ENCODE data around the gene LRRTM1.

DNA sequence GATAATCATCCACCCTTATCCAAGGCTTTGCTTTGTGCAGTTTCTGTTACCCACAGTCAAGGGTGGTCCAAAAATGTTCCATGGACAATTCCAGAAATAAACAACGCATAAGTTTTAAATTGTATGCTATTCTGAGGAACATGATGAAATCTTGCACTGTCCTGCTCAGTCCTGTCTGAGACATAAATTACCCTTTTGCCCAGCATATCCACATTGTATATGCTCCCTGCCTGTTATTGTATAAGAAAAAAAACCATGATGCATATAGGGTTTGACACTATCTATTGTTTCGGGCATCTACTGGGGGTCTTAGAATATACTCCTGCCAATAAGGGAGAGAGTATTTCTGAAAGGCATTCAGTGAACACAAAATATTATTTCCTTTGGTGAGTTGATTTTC lies 24.0 kb downstream of the LRRTM1 start:
- TF ChIP-seq, protein P1, sequence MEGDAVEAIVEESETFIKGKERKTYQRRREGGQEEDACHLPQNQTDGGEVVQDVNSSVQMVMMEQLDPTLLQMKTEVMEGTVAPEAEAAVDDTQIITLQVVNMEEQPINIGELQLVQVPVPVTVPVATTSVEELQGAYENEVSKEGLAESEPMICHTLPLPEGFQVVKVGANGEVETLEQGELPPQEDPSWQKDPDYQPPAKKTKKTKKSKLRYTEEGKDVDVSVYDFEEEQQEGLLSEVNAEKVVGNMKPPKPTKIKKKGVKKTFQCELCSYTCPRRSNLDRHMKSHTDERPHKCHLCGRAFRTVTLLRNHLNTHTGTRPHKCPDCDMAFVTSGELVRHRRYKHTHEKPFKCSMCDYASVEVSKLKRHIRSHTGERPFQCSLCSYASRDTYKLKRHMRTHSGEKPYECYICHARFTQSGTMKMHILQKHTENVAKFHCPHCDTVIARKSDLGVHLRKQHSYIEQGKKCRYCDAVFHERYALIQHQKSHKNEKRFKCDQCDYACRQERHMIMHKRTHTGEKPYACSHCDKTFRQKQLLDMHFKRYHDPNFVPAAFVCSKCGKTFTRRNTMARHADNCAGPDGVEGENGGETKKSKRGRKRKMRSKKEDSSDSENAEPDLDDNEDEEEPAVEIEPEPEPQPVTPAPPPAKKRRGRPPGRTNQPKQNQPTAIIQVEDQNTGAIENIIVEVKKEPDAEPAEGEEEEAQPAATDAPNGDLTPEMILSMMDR (IDR thresholded peaks at IDR 0.05; ENCODE audit: borderline replicate concordance, extremely low read depth, low read length, poor library complexity, severe bottlenecking) = no peak
- no peak for TF ChIP-seq EZH2 (IDR thresholded peaks at IDR 0.05; ENCODE audit: borderline replicate concordance, low read depth, low read length, severe bottlenecking)

Data from DND-41 (cell line).